Smooth muscle cell (in vitro differentiated cells): ENCODE measurements around the gene IL22RA1. TPM values are rescaled to one million over a fixed set of nuclear protein-coding genes. Genes with fewer than 3 reads are reported as not detected.

Experiments
- DNase-seq: peaks from one replicate; lab custom pipeline; 2025; ENCODE audit not compliant: unreplicated experiment; lab: John Stamatoyannopoulos, UW
- H2AFZ ChIP-seq: fragments of 200-600 bp; sonication (generic); 2 replicates; pipeline ENCODE4 v1.6.0; 2016; ENCODE audit warnings: antibody characterized with exemption, low read depth, mild to moderate bottlenecking
- H3F3A ChIP-seq: fragments of 200-600 bp; sonication (generic); 2 replicates; pipeline ENCODE4 v1.6.0; 2017; ENCODE audit warnings: antibody characterized with exemption, low read depth
- H3K27ac ChIP-seq: fragments of 200-600 bp; sonication (generic); 2 replicates; pipeline ENCODE4 v1.5.1; 2016; ENCODE audit warnings: low read depth, mild to moderate bottlenecking
- H3K27me3 ChIP-seq: fragments of 200-600 bp; sonication (generic); 2 replicates; pipeline ENCODE4 v1.6.1; 2016; ENCODE audit warnings: low read depth, mild to moderate bottlenecking
- H3K36me3 ChIP-seq: fragments of 200-600 bp; sonication (generic); 2 replicates; pipeline ENCODE4 v1.5.1; 2016; ENCODE audit warnings: low read depth
- H3K4me1 ChIP-seq: fragments of 200-600 bp; sonication (generic); 2 replicates; pipeline ENCODE4 v1.5.1; 2016; ENCODE audit warnings: low read depth
- H3K4me2 ChIP-seq: fragments of 200-600 bp; sonication (generic); 2 replicates; pipeline ENCODE4 v1.6.0; 2016; ENCODE audit warnings: mild to moderate bottlenecking
- H3K4me3 ChIP-seq: fragments of 200-600 bp; sonication (generic); 2 replicates; pipeline ENCODE4 v1.5.1; 2016; ENCODE audit warnings: mild to moderate bottlenecking
- H3K79me2 ChIP-seq: fragments of 200-600 bp; sonication (generic); 2 replicates; pipeline ENCODE4 v1.6.0; 2016; ENCODE audit warnings: low read depth, mild to moderate bottlenecking
- H3K9ac ChIP-seq: fragments of 200-600 bp; sonication (generic); 2 replicates; pipeline ENCODE4 v1.6.0; 2016; ENCODE audit warnings: low read depth
- H3K9me3 ChIP-seq: fragments of 200-600 bp; sonication (generic); replicated peaks from 2 replicates; pipeline ENCODE4 v1.5.1; 2016; ENCODE audit warnings: low read depth
- H4K20me1 ChIP-seq: fragments of 200-600 bp; sonication (generic); 2 replicates; pipeline ENCODE4 v1.6.0; 2016; ENCODE audit warnings: low read depth
- WGBS: methylation state at CpG from one replicate; pipeline ENCODE4 v1.1.7; 2016; ENCODE audit warnings: low lambda C conversion rate; 5-methylcytosine and 5-hydroxymethylcytosine counted together
- polyA plus RNA-seq: library from polyadenylated mRNA; unstranded; fragments of >200 nt; fragmentation: Nextera tagmentation; extraction: Ambion mirVana; gene quantifications from 2 replicates; pipeline ENCODE4 v1.2.1, GENCODE V29; 2016
- total RNA-seq: library from RNA; depleted of rRNA; stranded (reverse); fragments of >200 nt; gene quantifications from 2 replicates; pipeline ENCODE4 v1.2.3, GENCODE V29; 2014
- TF ChIP-seq, protein P1 (sequence below): fragments of 200-600 bp; sonication (generic); IDR thresholded peaks from 2 replicates; pipeline ENCODE4 v1.5.1; 2017; ENCODE audit warnings: borderline replicate concordance, mild to moderate bottlenecking, antibody characterized with exemption; ENCODE audit not compliant: insufficient read depth, poor library complexity, severe bottlenecking

IL22RA1 gene
- total and polyA plus RNA-seq, 2 experiments from 2014 or later: 0.40 TPM; not detected in 1

DNA sequence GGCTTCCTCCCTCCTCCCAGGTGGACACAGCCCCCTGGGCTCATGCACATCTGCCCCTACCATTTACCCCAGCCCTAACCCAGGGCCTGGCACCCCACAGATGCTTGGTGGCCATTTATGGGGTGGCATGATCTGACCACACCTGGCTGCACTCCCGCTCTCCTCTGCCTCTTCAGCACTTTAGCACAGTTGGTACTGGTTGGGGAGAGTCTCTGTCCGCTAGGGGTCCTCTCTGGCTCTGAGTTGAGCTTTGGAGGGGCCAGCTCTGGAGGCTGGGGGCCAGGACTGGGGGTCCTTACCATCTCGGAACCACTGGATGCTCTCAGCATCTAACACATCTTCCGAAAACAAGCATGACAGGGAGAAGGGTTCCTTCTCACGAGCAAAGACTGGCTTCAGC is 48.4 kb downstream of the IL22RA1 start:
- H3K9ac ChIP-seq: no peak overlapping the region
- H3F3A ChIP-seq: no peaks in the 10 kb centered on the region
- no peak for DNase-seq
- H3K4me1 ChIP-seq: no peaks in the 10 kb centered on the region
- TF ChIP-seq, protein P1, sequence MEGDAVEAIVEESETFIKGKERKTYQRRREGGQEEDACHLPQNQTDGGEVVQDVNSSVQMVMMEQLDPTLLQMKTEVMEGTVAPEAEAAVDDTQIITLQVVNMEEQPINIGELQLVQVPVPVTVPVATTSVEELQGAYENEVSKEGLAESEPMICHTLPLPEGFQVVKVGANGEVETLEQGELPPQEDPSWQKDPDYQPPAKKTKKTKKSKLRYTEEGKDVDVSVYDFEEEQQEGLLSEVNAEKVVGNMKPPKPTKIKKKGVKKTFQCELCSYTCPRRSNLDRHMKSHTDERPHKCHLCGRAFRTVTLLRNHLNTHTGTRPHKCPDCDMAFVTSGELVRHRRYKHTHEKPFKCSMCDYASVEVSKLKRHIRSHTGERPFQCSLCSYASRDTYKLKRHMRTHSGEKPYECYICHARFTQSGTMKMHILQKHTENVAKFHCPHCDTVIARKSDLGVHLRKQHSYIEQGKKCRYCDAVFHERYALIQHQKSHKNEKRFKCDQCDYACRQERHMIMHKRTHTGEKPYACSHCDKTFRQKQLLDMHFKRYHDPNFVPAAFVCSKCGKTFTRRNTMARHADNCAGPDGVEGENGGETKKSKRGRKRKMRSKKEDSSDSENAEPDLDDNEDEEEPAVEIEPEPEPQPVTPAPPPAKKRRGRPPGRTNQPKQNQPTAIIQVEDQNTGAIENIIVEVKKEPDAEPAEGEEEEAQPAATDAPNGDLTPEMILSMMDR: no peak
- H3K4me2 ChIP-seq: no peak overlapping the region
- 84% methylated on average over 5 of the region's 5 CpGs for WGBS
- H2AFZ ChIP-seq: no peak overlapping the region
- H3K27me3 ChIP-seq: no peaks in the 10 kb centered on the region
- H4K20me1 ChIP-seq: no peaks in the 10 kb centered on the region
- no peaks in the 10 kb centered on the region for H3K9me3 ChIP-seq
- H3K36me3 ChIP-seq: no peaks in the 10 kb centered on the region
- no peaks in the 10 kb centered on the region for H3K79me2 ChIP-seq
- H3K27ac ChIP-seq: no peak overlapping the region
- H3K4me3 ChIP-seq: no peak overlapping the region

DNA sequence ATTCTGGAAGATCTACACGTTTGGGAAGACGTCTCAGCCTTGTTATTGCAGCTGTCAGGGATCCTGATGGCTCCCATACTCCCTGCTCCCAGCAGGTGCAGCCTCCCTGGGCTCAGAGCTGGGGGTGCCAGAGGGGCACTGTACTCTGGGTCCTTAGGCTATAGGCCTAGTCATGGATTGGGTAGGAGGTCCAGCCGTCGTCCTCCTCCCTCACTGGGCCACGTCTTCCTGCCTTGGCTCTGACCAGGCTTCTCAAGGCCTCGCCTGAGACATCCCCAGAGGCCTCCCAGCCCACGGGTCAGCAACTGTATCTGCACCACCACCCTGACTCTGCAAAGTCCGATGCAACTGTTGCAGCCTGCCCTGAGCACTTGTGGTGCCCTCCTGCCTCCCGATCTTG is 49.2 kb downstream of the IL22RA1 start:
- 78% methylated on average over 9 of the region's 9 CpGs for WGBS
- Histone ChIP-seq H3K9me3 (no peaks in the 10 kb centered on the region), H3K79me2 (no peaks in the 10 kb centered on the region), H3K27me3 (no peaks in the 10 kb centered on the region), H3F3A (no peaks in the 10 kb centered on the region), H4K20me1 (no peaks in the 10 kb centered on the region), H3K4me1 (no peaks in the 10 kb centered on the region), H3K4me2 (no peak overlapping the region), H2AFZ (no peak overlapping the region), H3K27ac (no peak overlapping the region), H3K4me3 (no peak overlapping the region), H3K36me3 (no peaks in the 10 kb centered on the region), H3K9ac (no peak overlapping the region)
- no peak for DNase-seq
- TF ChIP-seq, protein P1: no peak

DNA sequence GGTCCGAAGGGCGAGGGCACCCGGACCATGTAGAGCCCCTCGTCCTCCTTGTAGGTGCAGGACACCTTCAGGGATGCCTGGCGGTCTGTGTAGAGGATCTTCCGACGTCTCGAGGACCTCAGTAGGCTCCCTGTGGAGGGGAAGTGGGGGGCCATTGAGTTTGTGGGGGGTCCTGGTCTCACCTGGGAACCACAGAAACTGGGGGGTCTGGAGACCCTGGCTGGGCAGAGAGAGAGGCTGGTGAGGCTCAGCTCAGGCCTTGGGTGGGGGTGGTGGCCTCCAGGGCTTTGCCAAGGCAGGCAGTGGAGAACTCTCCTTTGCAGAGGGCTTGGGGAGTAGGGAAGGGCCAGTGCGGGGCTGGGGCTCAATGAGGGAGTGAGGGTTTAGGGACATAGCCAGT is 50.0 kb downstream of the IL22RA1 start:
- Histone ChIP-seq H3K4me1 (no peaks in the 10 kb centered on the region), H3K9me3 (no peaks in the 10 kb centered on the region), H3K27ac (no peak overlapping the region), H4K20me1 (no peaks in the 10 kb centered on the region), H3K4me2 (no peak overlapping the region), H3K79me2 (no peaks in the 10 kb centered on the region), H3K36me3 (no peaks in the 10 kb centered on the region), H3K27me3 (no peaks in the 10 kb centered on the region), H3K9ac (no peak overlapping the region), H3K4me3 (no peak overlapping the region), H2AFZ (no peak overlapping the region), H3F3A (no peaks in the 10 kb centered on the region)
- TF ChIP-seq, protein P1: no peak
- WGBS: 99% methylated on average over 8 of the region's 9 CpGs
- no peak for DNase-seq

DNA sequence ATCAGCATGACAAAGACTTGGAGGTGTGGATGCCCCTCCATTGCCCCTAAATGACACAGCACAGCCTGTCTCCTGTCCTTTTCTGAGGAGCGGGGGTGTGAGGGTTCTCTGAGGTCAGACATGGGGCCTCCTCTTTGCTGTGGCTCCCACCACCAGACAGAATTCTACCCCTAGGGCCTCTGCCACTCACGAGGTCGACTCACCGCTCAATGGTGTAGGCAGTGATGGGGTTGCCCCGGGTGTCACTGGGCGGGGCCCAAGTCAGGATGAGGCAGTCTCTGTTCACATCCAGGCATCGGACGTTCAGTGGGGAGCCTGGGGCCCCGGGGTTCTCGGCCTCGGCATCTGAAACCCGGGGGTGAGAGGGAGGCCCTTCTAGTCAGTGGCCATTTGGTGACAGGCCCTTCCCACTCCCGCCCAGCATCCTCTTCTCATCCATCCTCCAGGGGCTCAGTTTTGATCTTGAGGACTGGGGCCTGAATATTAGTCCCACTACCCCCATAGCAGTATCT is 50.9 kb downstream of the IL22RA1 start:
- no peak overlapping the region for H2AFZ ChIP-seq
- no peaks in the 10 kb centered on the region for H3F3A ChIP-seq
- H3K4me1 ChIP-seq: no peaks in the 10 kb centered on the region
- no peak overlapping the region for H3K4me3 ChIP-seq
- no peaks in the 10 kb centered on the region for H3K27me3 ChIP-seq
- H3K9me3 ChIP-seq: no peaks in the 10 kb centered on the region
- no peaks in the 10 kb centered on the region for H3K79me2 ChIP-seq
- H3K4me2 ChIP-seq: no peak overlapping the region
- H3K27ac ChIP-seq: no peak overlapping the region
- no peaks in the 10 kb centered on the region for H3K36me3 ChIP-seq
- TF ChIP-seq, protein P1: no peak
- DNase-seq: no peak
- no peaks in the 10 kb centered on the region for H4K20me1 ChIP-seq
- 87% methylated on average over 13 of the region's 13 CpGs for WGBS
- H3K9ac ChIP-seq: no peak overlapping the region
